Chondrocyte (in vitro differentiated cells): Measurements from ENCODE around the gene RBMX2. TPM values are rescaled to one million over a fixed set of nuclear protein-coding genes. Genes with fewer than 3 reads are reported as not detected.

Experiments used
- DNase-seq: peaks from one replicate; pipeline ENCODE4 v3.0.0; 2021; ENCODE audit warnings: mixed read lengths, low spot score
- H3K27ac Mint-ChIP-seq: one replicate; pipeline ENCODE4 v1.8.0; 2021; ENCODE audit warnings: mild to moderate bottlenecking, moderate library complexity, mixed read lengths; ENCODE audit not compliant: unreplicated experiment
- H3K27me3 Mint-ChIP-seq: 2 replicates; pipeline ENCODE4 v1.8.0; 2021; ENCODE audit warnings: low read depth, mixed read lengths
- H3K36me3 Mint-ChIP-seq: 2 replicates; pipeline ENCODE4 v1.8.0; 2021; ENCODE audit warnings: low read depth, mixed read lengths
- H3K4me1 Mint-ChIP-seq: 2 replicates; pipeline ENCODE4 v1.8.0; 2021; ENCODE audit warnings: low read depth, mild to moderate bottlenecking, mixed read lengths
- H3K4me3 Mint-ChIP-seq: one replicate; pipeline ENCODE4 v1.8.0; 2021; ENCODE audit warnings: mild to moderate bottlenecking, moderate library complexity, mixed read lengths; ENCODE audit not compliant: unreplicated experiment
- H3K9me3 Mint-ChIP-seq: 2 replicates; pipeline ENCODE4 v1.8.0; 2021; ENCODE audit warnings: low read depth, mixed read lengths
- CTCF ChIP-seq: fragments of 200-600 bp; sonication (generic); IDR thresholded peaks from 2 replicates; pipeline ENCODE4 v1.5.0; 2021; ENCODE audit warnings: antibody characterized with exemption, mild to moderate bottlenecking, moderate library complexity
- total RNA-seq: library from RNA; stranded (reverse); gene quantifications from 3 replicates; pipeline ENCODE4 v1.2.1, GENCODE V29; 2021

RBMX2 gene
- total RNA-seq, 1 donor from 2014 or later, result 16.3 TPM

- H3K27me3 Mint-ChIP-seq, result peaks cover 16% of the 10 kb centered on the region
- H3K36me3 Mint-ChIP-seq, result no peaks in the 10 kb centered on the region
- no peaks in the 10 kb centered on the region for H3K4me1 Mint-ChIP-seq
- no peak for TF ChIP-seq CTCF
- no peak for DNase-seq
- H3K9me3 Mint-ChIP-seq, result peaks cover 4% of the 10 kb centered on the region
- H3K27ac Mint-ChIP-seq, result no peak overlapping the region
- no peak overlapping the region for H3K4me3 Mint-ChIP-seq
Measured at GRCh38 chrX:130386408-130386808, 15.4 kb upstream of the RBMX2 start.

- DNase-seq, result no peak
Measured at GRCh38 chrX:130393451-130394074, 8.2 kb upstream of the RBMX2 start.

GRCh38 chrX:130395341-130395740, 6.4 kb upstream of the RBMX2 start:
- H3K4me3 Mint-ChIP-seq, result no peak overlapping the region
- H3K4me1 Mint-ChIP-seq, result no peaks in the 10 kb centered on the region
- TF ChIP-seq CTCF, result no peak
- DNase-seq, result no peak
- no peaks in the 10 kb centered on the region for H3K9me3 Mint-ChIP-seq
- H3K27me3 Mint-ChIP-seq, result peaks cover 21% of the 10 kb centered on the region
- H3K27ac Mint-ChIP-seq, result no peak overlapping the region
- H3K36me3 Mint-ChIP-seq, result no peaks in the 10 kb centered on the region

More at GRCh38 chrX:130393451-130394074, 8.2 kb upstream of the RBMX2 start:
- no peak overlapping the region for H3K4me3 Mint-ChIP-seq
- H3K36me3 Mint-ChIP-seq, result no peaks in the 10 kb centered on the region
- no peaks in the 10 kb centered on the region for H3K4me1 Mint-ChIP-seq
- H3K27ac Mint-ChIP-seq, result no peak overlapping the region
- no peaks in the 10 kb centered on the region for H3K9me3 Mint-ChIP-seq
- H3K27me3 Mint-ChIP-seq, result peaks cover 21% of the 10 kb centered on the region
- peak; percentile 83 for TF ChIP-seq CTCF

GRCh38 chrX:130402208-130402684, 459 bp downstream of the RBMX2 start:
- no peaks in the 10 kb centered on the region for H3K36me3 Mint-ChIP-seq
- H3K27ac Mint-ChIP-seq, result peak overlapping the region; percentile 7
- DNase-seq, result no peak
- H3K9me3 Mint-ChIP-seq, result no peaks in the 10 kb centered on the region
- peak overlapping the region; percentile 79 for H3K4me3 Mint-ChIP-seq
- no peaks in the 10 kb centered on the region for H3K27me3 Mint-ChIP-seq
- no peak for TF ChIP-seq CTCF
- H3K4me1 Mint-ChIP-seq, result peaks cover 11% of the 10 kb centered on the region

- Mint-ChIP-seq H3K4me3 (no peak overlapping the region), H3K9me3 (no peaks in the 10 kb centered on the region), H3K27ac (no peak overlapping the region), H3K27me3 (no peaks in the 10 kb centered on the region), H3K4me1 (no peaks in the 10 kb centered on the region), H3K36me3 (peaks cover 12% of the 10 kb centered on the region)
- DNase-seq, result no peak
- no peak for TF ChIP-seq CTCF
Measured at GRCh38 chrX:130413415-130413814, 11.6 kb downstream of the RBMX2 start.
